GM19438 (cell line): ENCODE data around the gene CD52.
"Not testable (repeated sequence)": the region's sequence is repeated elsewhere in the genome, so short reads cannot be mapped to it uniquely, and the experiment has no call there.

Experiments
- ATAC-seq: cut with Tn5 transposase; IDR thresholded peaks from one replicate; pipeline ENCODE4 v1.9.1; 2021; ENCODE audit warnings: low read depth; ENCODE audit not compliant: unreplicated experiment

Gene CD52

GRCh38 chr1:26297057-26297790, 20.5 kb upstream of the CD52 start:
- ATAC-seq, result no peak

GRCh38 chr1:26297791-26298124, 20.0 kb upstream of the CD52 start:
- ATAC-seq, result no peak

- ATAC-seq, result no peak
These were observed 17.0 kb upstream of the CD52 start for GRCh38 chr1:26300578-26301275.

GRCh38 chr1:26302733-26303405, 14.9 kb upstream of the CD52 start:
- ATAC-seq, result no peak

- ATAC-seq, result no peak
These were observed 12.0 kb upstream of the CD52 start for GRCh38 chr1:26305667-26306289.

- ATAC-seq, result peak; percentile 98
These were observed 11.2 kb upstream of the CD52 start, which contains the start of gene UBXN11 for GRCh38 chr1:26306290-26307229. Gene UBXN11, minus strand, starts transcription at chr1:26306636. Its CDS starts 3,753 bp downstream, at chr1:26302883.

GRCh38 chr1:26307363-26307781, 10.4 kb upstream of the CD52 start:
- ATAC-seq, result no peak

GRCh38 chr1:26307966-26308899, 9.5 kb upstream of the CD52 start:
- not testable (repeated sequence) for ATAC-seq

GRCh38 chr1:26314501-26314900, 3.3 kb upstream of the CD52 start:
- ATAC-seq, result no peak

- no peak for ATAC-seq
These were observed 1.6 kb upstream of the CD52 start for GRCh38 chr1:26315874-26316850.

- no peak for ATAC-seq
These were observed 612 bp upstream of the CD52 start for GRCh38 chr1:26317146-26317545.

GRCh38 chr1:26318338-26319064, 743 bp downstream of the CD52 start:
- no peak for ATAC-seq

GRCh38 chr1:26320896-26321295, 3.1 kb downstream of the CD52 start:
- ATAC-seq, result no peak

- ATAC-seq, result no peak
These were observed 3.7 kb downstream of the CD52 start for GRCh38 chr1:26321315-26322041.

- no peak for ATAC-seq
These were observed 4.2 kb downstream of the CD52 start for GRCh38 chr1:26322042-26322331.

- no peak for ATAC-seq
These were observed 5.6 kb downstream of the CD52 start for GRCh38 chr1:26323382-26323781.

GRCh38 chr1:26324550-26324949, 6.8 kb downstream of the CD52 start:
- no peak for ATAC-seq
